H1 (cell line): Measurements from ENCODE around the gene PGBD5. TPM values are rescaled to one million over a fixed set of nuclear protein-coding genes. Genes with fewer than 3 reads are reported as not detected.

Experiments used
- CTCF ChIA-PET: fragments of 300-600 bp; sonication (Branson Sonifier 250); formaldehyde crosslinking; loops from one replicate; lab custom pipeline; 2021; ENCODE audit not compliant: partially characterized antibody; lab: Charles Lee
- POLR2A ChIA-PET: fragments of 300-600 bp; sonication (Branson Sonifier 250); formaldehyde crosslinking; loops from one replicate; lab custom pipeline; 2021; ENCODE audit warnings: inconsistent platforms; ENCODE audit not compliant: partially characterized antibody; lab: Charles Lee
- DNase-seq, 2 experiments: peaks; one replicate each; pipeline versions ENCODE4 v3.0.0 to v3.0.0-alpha.2; 2010 to 2022; ENCODE audit warnings: low spot score in 2 of 2, low read depth in 1 of 2, mixed read lengths in 1 of 2
- FAIRE-seq: peaks from 2 replicates; lab custom pipeline; 2011; peaks lifted over from hg19 to GRCh38; lab: Jason Lieb, UNC
- H2AFZ ChIP-seq: 2 replicates; pipeline ENCODE4 v1.8.1; 2012; ENCODE audit warnings: low read length, inconsistent platforms
- H2AK5ac ChIP-seq: 2 replicates; pipeline ENCODE4 v1.6.1; 2013; ENCODE audit warnings: low read depth, low read length
- H2BK120ac ChIP-seq: replicated peaks from 2 replicates; pipeline ENCODE3; 2013; ENCODE audit warnings: low read depth, low read length, inconsistent platforms
- H2BK12ac ChIP-seq: 2 replicates; pipeline ENCODE4 v1.6.1; 2013; ENCODE audit warnings: low read depth, low read length
- H2BK15ac ChIP-seq: 2 replicates; pipeline ENCODE4 v1.6.1; 2013; ENCODE audit warnings: low read length
- H2BK20ac ChIP-seq: 2 replicates; pipeline ENCODE4 v1.6.1; 2013; ENCODE audit warnings: low read length
- H2BK5ac ChIP-seq: 2 replicates; pipeline ENCODE4 v1.6.1; 2013; ENCODE audit warnings: low read depth, low read length
- H3K14ac ChIP-seq: 2 replicates; pipeline ENCODE4 v1.6.1; 2013; ENCODE audit warnings: inconsistent platforms; ENCODE audit not compliant: insufficient read length
- H3K18ac ChIP-seq: 2 replicates; pipeline ENCODE4 v1.6.1; 2013; ENCODE audit warnings: low read length; ENCODE audit errors: extremely low read depth
- H3K23ac ChIP-seq: 2 replicates; pipeline ENCODE4 v1.6.1; 2013; ENCODE audit warnings: inconsistent platforms; ENCODE audit not compliant: insufficient read length
- H3K23me2 ChIP-seq: 2 replicates; pipeline ENCODE4 v1.6.1; 2013; ENCODE audit warnings: low read depth, low read length
- H3K27ac ChIP-seq: 2 replicates; pipeline ENCODE4 v1.6.1; 2011; ENCODE audit warnings: low read depth, low read length, inconsistent platforms
- H3K27me3 ChIP-seq, 4 experiments: replicated peaks in 1 of 4; 1 replicate in 1 of 4; 2 replicates in 3 of 4; pipeline versions ENCODE4 v1.6.1 to v1.8.1; 2011 to 2013; ENCODE audit warnings: low read length in 3 of 4, mild to moderate bottlenecking in 3 of 4, inconsistent platforms in 2 of 4, mixed read lengths in 2 of 4, moderate library complexity in 1 of 4; ENCODE audit not compliant: control insufficient read depth in 3 of 4, insufficient read depth in 3 of 4; ENCODE audit errors: extremely low read depth in 1 of 4
- H3K36me3 ChIP-seq, 4 experiments: 2 replicates each; pipeline versions ENCODE4 v1.6.1 to v1.8.1; 2011 to 2013; ENCODE audit warnings: mild to moderate bottlenecking in 4 of 4, low read length in 3 of 4, moderate library complexity in 2 of 4, control low read depth in 1 of 4, inconsistent platforms in 1 of 4; ENCODE audit not compliant: insufficient read depth in 4 of 4, control insufficient read depth in 2 of 4
- H3K4ac ChIP-seq: replicated peaks from 2 replicates; pipeline ENCODE3; 2013; ENCODE audit warnings: low read length, low read depth, mixed read lengths, inconsistent platforms; ENCODE audit not compliant: insufficient read length
- H3K4me1 ChIP-seq, 4 experiments: replicated peaks in 1 of 4; 1 replicate in 1 of 4; 2 replicates in 3 of 4; pipeline versions ENCODE4 v1.6.1 to v1.8.1; 2011 to 2013; ENCODE audit warnings: low read length in 3 of 4, inconsistent platforms in 2 of 4, mixed read lengths in 1 of 4; ENCODE audit not compliant: insufficient read depth in 4 of 4, control insufficient read depth in 3 of 4
- H3K4me2 ChIP-seq, 2 experiments: 2 replicates each; pipeline versions ENCODE4 v1.6.1 to v1.8.1; 2011 to 2013; ENCODE audit warnings: low read depth in 2 of 2, low read length in 2 of 2, control low read depth in 1 of 2, inconsistent platforms in 1 of 2, mild to moderate bottlenecking in 1 of 2; ENCODE audit not compliant: insufficient read depth in 1 of 2
- H3K4me3 ChIP-seq, 4 experiments: fragments of 200-600, 300-600 bp in 1 of 4; sonication (generic), shearing (Covaris generic), sonication (Bioruptor Twin) in 1 of 4; 2 replicates each; pipeline versions ENCODE4 v1.5.1 to v1.8.1; 2011 to 2016; ENCODE audit warnings: low read length in 4 of 4, low read depth in 3 of 4, control low read depth in 2 of 4, inconsistent platforms in 2 of 4, mild to moderate bottlenecking in 2 of 4, mixed read lengths in 1 of 4, moderate library complexity in 1 of 4; ENCODE audit not compliant: insufficient read depth in 2 of 4; ENCODE audit errors: extremely low read depth in 1 of 4
- H3K56ac ChIP-seq: replicated peaks from 2 replicates; pipeline ENCODE3; 2013; ENCODE audit warnings: low read depth, mild to moderate bottlenecking, mixed read lengths, low read length, inconsistent platforms; ENCODE audit not compliant: insufficient read length
- H3K79me1 ChIP-seq: 2 replicates; pipeline ENCODE4 v1.6.1; 2013; ENCODE audit warnings: low read depth, low read length, control low read depth
- H3K79me2 ChIP-seq, 2 experiments: 2 replicates each; pipeline versions ENCODE4 v1.6.1 to v1.8.1; 2012 to 2013; ENCODE audit warnings: low read length in 2 of 2, mild to moderate bottlenecking in 2 of 2, inconsistent platforms in 1 of 2; ENCODE audit not compliant: insufficient read depth in 2 of 2, control insufficient read depth in 1 of 2
- H3K9ac ChIP-seq, 4 experiments: replicated peaks in 1 of 4; 1 replicate in 1 of 4; 2 replicates in 3 of 4; pipeline versions ENCODE4 v1.6.1 to v1.8.1; 2011 to 2013; ENCODE audit warnings: low read depth in 3 of 4, low read length in 3 of 4, control low read depth in 2 of 4, mild to moderate bottlenecking in 2 of 4, moderate library complexity in 2 of 4, inconsistent platforms in 1 of 4; ENCODE audit errors: extremely low read depth in 1 of 4
- H3K9me3 ChIP-seq, 2 experiments: 2 replicates each; pipeline versions ENCODE4 v1.6.1 to v1.8.1; 2012 to 2013; ENCODE audit warnings: mild to moderate bottlenecking in 2 of 2, moderate library complexity in 2 of 2, control low read depth in 1 of 2, inconsistent platforms in 1 of 2, low read depth in 1 of 2, low read length in 1 of 2, mixed read lengths in 1 of 2; ENCODE audit not compliant: insufficient read depth in 2 of 2
- H4K20me1 ChIP-seq, 2 experiments: replicated peaks in 1 of 2; 2 replicates each; pipeline versions ENCODE3 to v1.8.1; 2011 to 2013; ENCODE audit warnings: inconsistent platforms in 2 of 2, low read length in 2 of 2, mild to moderate bottlenecking in 1 of 2; ENCODE audit not compliant: insufficient read depth in 2 of 2, control insufficient read depth in 1 of 2
- H4K5ac ChIP-seq: 2 replicates; pipeline ENCODE4 v1.6.1; 2013; ENCODE audit warnings: low read length, low read depth, mixed read lengths, inconsistent platforms; ENCODE audit not compliant: insufficient read length
- H4K8ac ChIP-seq: 2 replicates; pipeline ENCODE4 v1.8.0; 2013; ENCODE audit warnings: mild to moderate bottlenecking, moderate library complexity, low read length, inconsistent platforms; ENCODE audit not compliant: insufficient read depth; ENCODE audit errors: extremely low read depth
- H4K91ac ChIP-seq: replicated peaks from 2 replicates; pipeline ENCODE3; 2013; ENCODE audit warnings: low read length, mixed read lengths, inconsistent platforms; ENCODE audit not compliant: insufficient read length
- BACH1 ChIP-seq: IDR thresholded peaks from 2 replicates; pipeline ENCODE4 v1.6.1; 2012; ENCODE audit warnings: low read length, improper control_type of control experiment
- CHD2 ChIP-seq: IDR thresholded peaks from 2 replicates; pipeline ENCODE4 v1.6.1; 2012; ENCODE audit warnings: low read length, improper control_type of control experiment
- EZH2 ChIP-seq: fragments of 200-600 bp; sonication (generic); IDR thresholded peaks from 2 replicates; pipeline ENCODE4 v1.7.1; 2012; ENCODE audit warnings: low read depth, mild to moderate bottlenecking, moderate library complexity, low read length, inconsistent platforms; ENCODE audit not compliant: severe bottlenecking
- GTF2F1 ChIP-seq: IDR thresholded peaks from 2 replicates; pipeline ENCODE4 v1.6.1; 2012; ENCODE audit warnings: low read depth, low read length, improper control_type of control experiment, borderline replicate concordance
- HDAC6 ChIP-seq: IDR thresholded peaks from one replicate; pipeline ENCODE4 v1.7.1; 2012; ENCODE audit warnings: low read depth, mild to moderate bottlenecking, inconsistent platforms, low read length, moderate library complexity
- KDM4A ChIP-seq: IDR thresholded peaks from one replicate; pipeline ENCODE4 v1.7.1; 2012; ENCODE audit warnings: low read depth, mild to moderate bottlenecking, moderate library complexity, low read length, inconsistent platforms; ENCODE audit not compliant: severe bottlenecking
- MAFK ChIP-seq: IDR thresholded peaks from 2 replicates; pipeline ENCODE4 v1.6.1; 2012; ENCODE audit warnings: low read depth, mild to moderate bottlenecking, improper control_type of control experiment, low read length
- POLR2A ChIP-seq, 2 experiments: IDR thresholded peaks; 1 replicate in 1 of 2; 2 replicates in 1 of 2; pipeline ENCODE4 v1.6.1; 2011; ENCODE audit warnings: low read depth in 2 of 2, low read length in 2 of 2, mild to moderate bottlenecking in 2 of 2; ENCODE audit errors: control extremely low read depth in 1 of 2
- RBBP5 ChIP-seq: IDR thresholded peaks from 2 replicates; pipeline ENCODE4 v1.7.1; 2012; ENCODE audit warnings: low read depth, mild to moderate bottlenecking, inconsistent platforms, low read length, moderate library complexity, borderline replicate concordance
- RXRA ChIP-seq: IDR thresholded peaks from 2 replicates; pipeline ENCODE4 v1.6.1; 2011; ENCODE audit warnings: low read depth, mild to moderate bottlenecking, low read length, moderate library complexity; ENCODE audit not compliant: insufficient read depth
- SP1 ChIP-seq: IDR thresholded peaks from 2 replicates; pipeline ENCODE4 v1.6.1; 2011; ENCODE audit warnings: low read depth, low read length
- SP2 ChIP-seq: IDR thresholded peaks from 2 replicates; pipeline ENCODE4 v1.6.1; 2012; ENCODE audit warnings: mild to moderate bottlenecking, low read length, inconsistent platforms
- SRF ChIP-seq: IDR thresholded peaks from 2 replicates; pipeline ENCODE4 v1.6.1; 2011; ENCODE audit warnings: mild to moderate bottlenecking, low read depth, low read length, moderate library complexity
- WGBS, 2 experiments: shearing (Covaris generic) in 1 of 2; methylation state at CpG; one replicate each; pipeline versions ENCODE4 v1.1.6 to v1.1.7; 2013 to 2015; ENCODE audit warnings: low lambda C conversion rate in 2 of 2, mixed read lengths in 2 of 2, inconsistent platforms in 1 of 2, low coverage in 1 of 2, missing lambda C conversion rate in 1 of 2; ENCODE audit not compliant: insufficient replicate concordance in 2 of 2, insufficient coverage in 1 of 2, insufficient read length in 1 of 2; ENCODE audit errors: extremely low coverage in 1 of 2, missing lambda C conversion rate in 1 of 2; 5-methylcytosine and 5-hydroxymethylcytosine counted together
- polyA plus RNA-seq, 7 experiments: library from polyadenylated mRNA; depleted of rRNA in 3 of 7; stranded (reverse) in 5 of 7; unstranded in 2 of 7; fragments of >200 nt in 5 of 7; fragments of 200-250 nt in 2 of 7; gene quantifications; 1 replicate in 5 of 7; 2 replicates in 1 of 7; 4 replicates in 1 of 7; pipeline versions ENCODE4 v1.2.1 to v1.2.3, GENCODE V29; 2011 to 2013; ENCODE audit warnings: missing spikeins in 2 of 7, mixed read lengths in 2 of 7
- total RNA-seq: library from RNA; stranded (reverse); fragmentation: NEBNext Ultra II Directional; extraction: Animal tissue kit (Norgen Biotek cat#: 25700); gene quantifications from 2 replicates; pipeline ENCODE4 v1.2.1, GENCODE V29; 2021
- TF ChIP-seq, protein P1 (sequence below): IDR thresholded peaks from 2 replicates; pipeline ENCODE4 v1.6.1; 2012; ENCODE audit warnings: inconsistent platforms

PGBD5 gene
- total and polyA plus RNA-seq, 2 of the 8 experiments (the other 6 are each of a cell fraction or from before 2014, with no cell fraction given), result 16.3 to 18.4 TPM

- H3K4me3 ChIP-seq, result peak overlapping the region; percentile 13 to 48 (median 24); a peak in 5 of 8 replicates
- peak overlapping the region; percentile 66; the same call in 1 of the 2 replicates for H2BK5ac ChIP-seq
- no peak overlapping the region for H3K23ac ChIP-seq
- H3K18ac ChIP-seq, result no peak overlapping the region
- no peak overlapping the region for H2BK120ac ChIP-seq
- peak overlapping the region; percentile 85 for H2BK12ac ChIP-seq
- H3K23me2 ChIP-seq, result peaks cover 5% of the 10 kb centered on the region; the same call in 1 of the 2 replicates
- no peak overlapping the region; the same call in 1 of the 2 replicates for H2BK20ac ChIP-seq
- H3K9ac ChIP-seq, result no peak overlapping the region; a peak in 1 of 7 replicates
- peak overlapping the region; percentile 42 to 56; a peak in 3 of 4 replicates for H3K4me2 ChIP-seq
- H3K4ac ChIP-seq, result no peak overlapping the region
- H3K36me3 ChIP-seq, result no peaks in the 10 kb centered on the region
- no peaks in the 10 kb centered on the region for H3K79me2 ChIP-seq
- H3K79me1 ChIP-seq, result no peaks in the 10 kb centered on the region
- peaks cover 0 to 5% of the 10 kb centered on the region in 2 experiments for H4K20me1 ChIP-seq
- FAIRE-seq, result no peak
- no peak overlapping the region for H4K5ac ChIP-seq
- ChIA-PET CTCF (interaction anchor here (1.1 kb wide), 1 partner anchor 11 kb away, joined by 4 read pairs; no protein-coding TSS in a partner anchor), POLR2A (interaction anchor here (0.6 to 1.8 kb wide), 5 partner anchors 10 to 458 kb away, joined by 3 to 4 read pairs (median 3); no protein-coding TSS in a partner anchor)
- H2AK5ac ChIP-seq, result no peak overlapping the region
- DNase-seq, result no peak
- H3K56ac ChIP-seq, result no peak overlapping the region
- H3K14ac ChIP-seq, result no peak overlapping the region
- H2AFZ ChIP-seq, result no peak overlapping the region
- H3K4me1 ChIP-seq, result peaks cover 3 to 20% (median 8%) of the 10 kb centered on the region in 4 experiments
- whole genome bisulfite sequencing, 2 experiments, result 62% methylated on average over 8 of the region's 8 CpGs; no CpG with 5 or more reads in 1 of the 2 experiments
- H2BK15ac ChIP-seq, result 0 out of 2 replicates have a peak overlapping the region, but pooled peaks have one; percentile 6
- no peak overlapping the region for H4K8ac ChIP-seq
- H3K27ac ChIP-seq, result peak overlapping the region; percentile 87; the same call in 1 of the 2 replicates
- no peaks in the 10 kb centered on the region for H3K9me3 ChIP-seq
- peak overlapping the region; percentile 63 for H4K91ac ChIP-seq
- no peaks in the 10 kb centered on the region for H3K27me3 ChIP-seq
- no peak for TF ChIP-seq RBBP5
- TF ChIP-seq MAFK, result no peak
- TF ChIP-seq KDM4A, result no peak
- TF ChIP-seq BACH1, result no peak
- TF ChIP-seq GTF2F1, result no peak
- TF ChIP-seq CHD2, result no peak
- no peak for TF ChIP-seq POLR2A (IDR thresholded peaks at IDR 0.05; ENCODE audit: control extremely low read depth in 1 of 2, low read depth in 2 of 2, low read length in 2 of 2)
- TF ChIP-seq EZH2, result no peak
- TF ChIP-seq SP2, result no peak
- TF ChIP-seq, protein P1, sequence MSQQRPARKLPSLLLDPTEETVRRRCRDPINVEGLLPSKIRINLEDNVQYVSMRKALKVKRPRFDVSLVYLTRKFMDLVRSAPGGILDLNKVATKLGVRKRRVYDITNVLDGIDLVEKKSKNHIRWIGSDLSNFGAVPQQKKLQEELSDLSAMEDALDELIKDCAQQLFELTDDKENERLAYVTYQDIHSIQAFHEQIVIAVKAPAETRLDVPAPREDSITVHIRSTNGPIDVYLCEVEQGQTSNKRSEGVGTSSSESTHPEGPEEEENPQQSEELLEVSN, result no peak
- TF ChIP-seq SP1, result no peak
- TF ChIP-seq HDAC6, result no peak
- no peak for TF ChIP-seq RXRA
- no peak for TF ChIP-seq SRF
Observed at GRCh38 chr1:230332061-230332460, 94.1 kb downstream of the PGBD5 start.
